NCI-H2171 treated with DMSO at 0.1 percent for 48 hours (cell line): ENCODE data around the gene DDX1.
"Not testable (repeated sequence)": the region's sequence is repeated elsewhere in the genome, so short reads cannot be mapped to it uniquely, and the experiment has no call there.

ENCODE experiments used
- DNase-seq: peaks from one replicate; lab custom pipeline; 2025; lab: John Stamatoyannopoulos, UW

The DDX1 gene

GRCh38 chr2:15677141-15677843 is 85.6 kb downstream of the DDX1 start:
- DNase-seq, result no peak

GRCh38 chr2:15678346-15678745 is 86.7 kb downstream of the DDX1 start:
- no peak for DNase-seq

- DNase-seq, result no peak
These were observed 87.2 kb downstream of the DDX1 start for GRCh38 chr2:15678909-15679308.

GRCh38 chr2:15679386-15679924 is 87.8 kb downstream of the DDX1 start:
- DNase-seq, result no peak

GRCh38 chr2:15680132-15680531 is 88.5 kb downstream of the DDX1 start:
- not testable (repeated sequence) for DNase-seq
